ENCODE measurements around the gene CGN. TPM values are rescaled to one million over a fixed set of nuclear protein-coding genes. Genes with fewer than 3 reads are reported as not detected.
"Not testable (repeated sequence)": the region's sequence is repeated elsewhere in the genome, so short reads cannot be mapped to it uniquely, and the experiment has no call there.

Gene CGN
- total RNA-seq, 1 donor from 2014 or later, result 2.0 TPM

DNA sequence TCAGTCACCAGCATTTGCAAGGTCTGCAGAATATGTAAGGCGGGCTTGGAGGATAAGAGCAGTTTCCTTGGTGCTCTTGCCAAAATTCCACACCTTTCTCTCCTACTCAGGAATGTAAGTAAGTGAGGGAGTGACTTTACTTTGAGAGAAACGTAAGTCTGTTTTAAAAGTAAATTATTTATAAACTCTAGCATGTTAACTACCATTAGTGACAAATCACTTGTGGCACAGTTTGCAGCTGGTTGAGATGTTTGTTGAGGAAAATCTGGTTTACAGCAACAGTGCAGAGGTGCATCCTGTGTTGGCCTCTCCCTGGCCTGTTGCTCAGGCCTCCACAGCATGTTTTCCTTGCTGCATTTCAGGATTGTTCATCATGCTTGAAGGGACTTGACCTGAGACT is 8.5 kb downstream of the CGN start:
- Mint-ChIP-seq H3K9me3 (ENCODE audit: unreplicated experiment) (no peaks in the 10 kb centered on the region), H3K4me3 (ENCODE audit: unreplicated experiment) (no peak overlapping the region), H3K36me3 (ENCODE audit: unreplicated experiment) (no peaks in the 10 kb centered on the region), H3K27ac (ENCODE audit: unreplicated experiment) (no peak overlapping the region), H3K27me3 (ENCODE audit: unreplicated experiment) (peaks cover 4% of the 10 kb centered on the region), H3K4me1 (ENCODE audit: low read depth, unreplicated experiment) (peaks cover 4% of the 10 kb centered on the region)
- DNase-seq, result no peak
- no peak for TF ChIP-seq CTCF (IDR thresholded peaks at IDR 0.05; ENCODE audit: partially characterized antibody, unreplicated experiment)

DNA sequence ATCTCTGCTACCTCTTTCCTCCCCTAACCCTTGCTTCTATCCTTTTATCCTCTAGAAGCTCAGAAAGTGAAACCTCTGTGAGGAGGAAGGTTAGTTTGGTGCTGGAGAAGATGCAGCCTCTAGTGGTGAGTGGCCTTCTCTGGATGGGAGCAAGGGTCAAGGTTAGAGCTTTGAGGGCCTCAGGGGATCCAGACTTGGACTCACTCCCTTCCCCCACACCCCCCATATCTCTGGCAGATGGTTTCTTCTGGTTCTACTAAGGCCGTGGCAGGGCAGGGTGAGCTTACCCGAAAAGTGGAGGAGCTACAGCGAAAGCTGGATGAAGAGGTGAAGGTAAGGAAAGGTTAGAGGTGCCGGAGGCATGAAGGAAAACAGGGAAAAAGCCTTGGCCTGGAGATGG is 9.2 kb downstream of the CGN start:
- Mint-ChIP-seq H3K36me3 (ENCODE audit: unreplicated experiment) (no peaks in the 10 kb centered on the region), H3K27ac (ENCODE audit: unreplicated experiment) (no peak overlapping the region), H3K9me3 (ENCODE audit: unreplicated experiment) (no peaks in the 10 kb centered on the region), H3K27me3 (ENCODE audit: unreplicated experiment) (peaks cover 4% of the 10 kb centered on the region), H3K4me3 (ENCODE audit: unreplicated experiment) (no peak overlapping the region), H3K4me1 (ENCODE audit: low read depth, unreplicated experiment) (peaks cover 4% of the 10 kb centered on the region)
- no peak for TF ChIP-seq CTCF (IDR thresholded peaks at IDR 0.05; ENCODE audit: partially characterized antibody, unreplicated experiment)
- no peak for DNase-seq

DNA sequence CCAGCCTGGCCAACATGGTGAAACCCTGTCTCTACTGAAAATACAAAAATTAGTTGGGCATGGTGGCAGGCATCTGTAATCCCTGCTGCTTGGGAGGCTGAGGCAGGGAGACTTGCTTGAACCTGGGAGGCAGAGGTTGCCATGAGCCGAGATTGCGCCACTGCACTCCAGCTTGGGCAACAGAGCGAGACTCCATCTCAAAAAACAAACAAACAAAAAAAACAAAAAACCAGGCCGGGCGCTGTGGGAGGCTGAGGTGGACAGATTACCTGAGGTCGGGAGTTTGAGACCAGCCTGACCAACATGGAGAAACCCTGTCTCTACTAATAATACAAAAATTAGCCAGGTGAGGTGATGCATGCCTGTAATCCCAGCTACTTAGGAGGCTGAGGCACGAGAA is 11.2 kb downstream of the CGN start:
- H3K27me3 Mint-ChIP-seq (ENCODE audit: unreplicated experiment); H3K36me3 Mint-ChIP-seq (ENCODE audit: unreplicated experiment): not testable (repeated sequence)

DNA sequence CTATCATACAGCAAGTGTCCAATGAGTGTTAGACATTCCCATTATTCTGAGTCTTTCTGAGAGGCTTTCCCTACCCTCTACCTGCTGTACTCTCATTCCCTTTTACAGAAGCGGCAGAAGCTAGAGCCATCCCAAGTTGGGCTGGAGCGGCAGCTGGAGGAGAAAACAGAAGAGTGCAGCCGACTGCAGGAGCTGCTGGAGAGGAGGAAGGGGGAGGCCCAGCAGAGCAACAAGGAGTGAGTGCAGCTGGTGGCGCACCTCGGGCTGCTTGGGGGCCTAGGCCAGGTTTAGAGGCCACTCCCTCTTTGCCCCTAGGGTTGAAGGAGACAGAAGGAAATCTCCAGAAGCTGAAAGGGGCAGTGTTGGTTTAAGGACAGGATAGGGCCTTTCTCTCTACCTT is 12.1 kb downstream of the CGN start:
- no peak for TF ChIP-seq CTCF (IDR thresholded peaks at IDR 0.05; ENCODE audit: partially characterized antibody, unreplicated experiment)
- Mint-ChIP-seq H3K9me3 (ENCODE audit: unreplicated experiment) (no peaks in the 10 kb centered on the region), H3K27ac (ENCODE audit: unreplicated experiment) (no peak overlapping the region), H3K27me3 (ENCODE audit: unreplicated experiment) (peaks cover 4% of the 10 kb centered on the region), H3K4me3 (ENCODE audit: unreplicated experiment) (no peak overlapping the region), H3K36me3 (ENCODE audit: unreplicated experiment) (no peaks in the 10 kb centered on the region), H3K4me1 (ENCODE audit: low read depth, unreplicated experiment) (peaks cover 4% of the 10 kb centered on the region)
- DNase-seq, result no peak

More for the DNA sequence above, 11.2 kb downstream of the CGN start:
- not testable (repeated sequence) for H3K4me1 Mint-ChIP-seq (ENCODE audit: low read depth, unreplicated experiment); H3K9me3 Mint-ChIP-seq (ENCODE audit: unreplicated experiment); H3K27ac Mint-ChIP-seq (ENCODE audit: unreplicated experiment); H3K4me3 Mint-ChIP-seq (ENCODE audit: unreplicated experiment); DNase-seq

DNA sequence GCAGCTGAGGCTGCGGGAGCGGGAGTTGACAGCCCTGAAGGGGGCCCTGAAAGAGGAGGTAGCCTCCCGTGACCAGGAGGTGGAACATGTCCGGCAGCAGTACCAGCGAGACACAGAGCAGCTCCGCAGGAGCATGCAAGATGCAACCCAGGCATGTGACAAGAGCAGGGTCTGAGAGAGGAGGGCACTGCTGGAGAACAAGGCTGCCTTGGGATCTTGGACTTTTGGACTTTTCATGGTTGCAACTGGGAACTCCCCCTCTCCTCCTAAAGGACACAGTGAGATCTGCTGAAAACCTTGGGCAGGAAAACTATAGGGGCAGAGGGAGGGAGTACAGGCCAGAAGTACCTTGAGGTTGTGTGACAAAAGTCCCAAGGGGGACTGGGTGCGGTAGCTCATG is 13.5 kb downstream of the CGN start:
- DNase-seq, result no peak
- no peaks in the 10 kb centered on the region for H3K36me3 Mint-ChIP-seq (ENCODE audit: unreplicated experiment)
- H3K9me3 Mint-ChIP-seq (ENCODE audit: unreplicated experiment), result no peaks in the 10 kb centered on the region
- peaks cover 4% of the 10 kb centered on the region for H3K4me1 Mint-ChIP-seq (ENCODE audit: low read depth, unreplicated experiment)
- peaks cover 4% of the 10 kb centered on the region for H3K27me3 Mint-ChIP-seq (ENCODE audit: unreplicated experiment)
- no peak overlapping the region for H3K4me3 Mint-ChIP-seq (ENCODE audit: unreplicated experiment)
- no peak overlapping the region for H3K27ac Mint-ChIP-seq (ENCODE audit: unreplicated experiment)
- no peak for TF ChIP-seq CTCF (IDR thresholded peaks at IDR 0.05; ENCODE audit: partially characterized antibody, unreplicated experiment)
